Fibroblast of skin of right quadriceps (primary cell): ENCODE measurements around the gene BBS9.

Experiments
- DNase-seq: peaks from one replicate; pipeline ENCODE4 v3.0.0-alpha.2; 2013

Gene BBS9

DNA sequence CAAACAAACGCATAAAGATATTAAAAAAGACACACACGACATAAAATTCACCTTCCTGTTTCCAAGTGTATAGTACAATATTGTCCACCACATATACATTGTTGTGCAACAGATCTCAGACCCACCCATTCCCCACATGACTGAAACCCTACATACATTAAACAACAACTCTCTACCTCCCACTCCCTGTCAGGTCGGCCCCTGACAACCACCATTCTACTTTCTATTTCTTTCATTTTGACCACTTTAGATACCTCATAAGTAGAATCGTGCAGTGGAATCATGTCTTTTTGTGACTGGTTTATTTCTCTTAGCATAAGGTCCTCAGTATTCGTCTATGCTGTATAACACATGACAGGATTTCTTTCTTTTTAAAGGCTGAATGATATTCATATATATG lies 320.5 kb downstream of the BBS9 start:
- DNase-seq = no peak

DNA sequence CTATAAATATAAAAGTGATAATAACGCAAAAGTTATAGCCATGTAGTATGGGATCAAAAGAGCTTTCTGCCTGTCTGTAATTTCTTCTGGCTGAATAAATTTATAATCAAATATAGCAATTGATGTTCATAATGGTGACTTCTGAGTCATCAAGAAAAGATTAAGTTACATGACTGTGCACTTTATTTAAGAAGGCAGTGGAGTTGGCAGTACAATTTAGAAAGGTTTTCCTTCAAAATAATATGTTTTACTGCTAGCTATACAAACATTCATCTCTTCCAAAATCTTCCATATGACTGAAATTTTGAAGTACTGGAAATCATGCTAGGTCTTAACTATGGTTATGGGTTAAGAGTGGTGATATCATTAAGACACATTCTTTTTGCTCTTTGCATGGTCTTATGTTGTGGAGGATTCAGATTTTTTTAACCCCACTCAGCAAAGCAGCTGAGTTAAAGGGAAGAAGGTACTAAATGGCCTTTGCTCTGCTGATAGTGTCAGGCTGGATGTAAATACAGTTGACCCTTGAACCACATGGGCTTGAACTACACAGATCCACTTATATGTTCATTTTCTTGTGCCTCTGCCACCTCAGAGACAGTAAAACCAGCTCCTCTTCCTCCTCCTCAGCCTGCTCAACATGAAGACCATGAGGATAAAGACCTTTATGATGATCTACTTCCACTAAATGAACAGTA lies 323.6 kb downstream of the BBS9 start:
- peak; percentile 28 for DNase-seq

DNA sequence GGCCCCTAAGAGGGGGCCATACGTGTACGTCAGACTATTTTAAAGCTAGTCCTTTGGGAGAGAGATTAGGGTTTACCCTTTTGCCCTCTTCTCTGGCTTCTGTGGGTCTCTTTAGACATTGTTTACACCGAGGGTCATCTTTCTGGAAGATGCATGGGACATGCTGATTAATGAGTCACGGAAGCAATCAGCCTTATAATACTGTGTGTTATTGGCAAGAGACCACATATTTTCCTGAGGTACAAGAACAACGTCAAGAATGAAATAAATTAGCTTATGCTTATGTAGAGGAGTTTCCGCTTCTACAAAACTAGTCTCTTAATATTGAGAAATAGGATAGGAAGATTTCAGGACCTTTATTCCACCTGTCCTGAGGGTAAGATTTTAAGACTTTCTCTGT lies 327.7 kb downstream of the BBS9 start:
- DNase-seq = peak; percentile 2

GRCh38 chr7:33458581-33458980 lies 329.2 kb downstream of the BBS9 start:
- no peak for DNase-seq

- DNase-seq = peak; percentile 57
Observed at GRCh38 chr7:33459340-33459751, 330.0 kb downstream of the BBS9 start.

DNA sequence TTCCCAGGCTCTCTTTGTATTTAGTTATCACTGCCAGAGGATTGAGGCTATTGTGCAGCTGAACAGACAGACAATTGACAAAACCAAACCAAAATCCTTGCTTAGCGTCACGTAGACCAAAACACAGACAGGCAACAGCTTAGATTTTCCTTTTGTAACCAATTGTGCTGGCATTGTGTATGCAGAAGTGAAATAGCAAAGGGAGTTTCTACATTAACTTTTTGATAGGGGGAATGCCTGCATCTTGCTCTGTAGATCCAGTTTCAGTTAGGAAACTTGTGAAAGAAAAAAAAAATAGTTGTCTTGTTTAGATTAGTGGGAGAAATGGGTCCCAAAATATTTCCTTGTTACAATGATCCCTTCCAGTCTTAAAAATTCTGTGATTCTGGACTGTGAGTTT lies 333.8 kb downstream of the BBS9 start:
- no peak for DNase-seq

GRCh38 chr7:33466203-33466602 lies 336.8 kb downstream of the BBS9 start:
- DNase-seq = no peak

DNA sequence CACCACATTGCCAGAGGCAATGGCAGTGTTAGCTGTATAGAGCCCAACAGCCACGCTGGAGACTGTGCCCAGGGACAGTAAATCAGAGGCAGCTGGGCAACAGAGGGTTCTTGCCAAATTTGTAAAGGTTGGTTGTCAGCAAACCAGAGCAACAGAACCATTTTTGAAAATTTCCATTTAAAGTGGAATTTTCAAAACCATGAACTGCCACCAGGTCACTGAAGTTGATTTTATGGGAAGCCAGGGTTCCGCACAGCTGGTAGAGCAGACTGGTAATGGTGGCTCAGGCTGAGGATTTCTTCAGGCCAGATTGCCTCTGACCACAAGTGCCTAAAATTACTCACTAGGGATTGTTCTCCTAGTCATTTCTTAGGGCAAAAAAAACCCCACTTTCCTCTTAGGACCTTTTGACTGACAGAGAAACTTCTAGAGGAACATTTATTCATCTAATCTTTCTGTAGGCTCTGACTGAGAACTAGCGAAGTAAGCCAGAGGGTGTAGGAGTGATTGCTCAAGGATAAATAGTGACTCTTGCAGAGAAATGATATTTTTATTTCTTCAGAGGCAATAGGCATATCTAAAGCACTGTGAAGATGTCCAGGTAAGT lies 342.4 kb downstream of the BBS9 start:
- DNase-seq = no peak

GRCh38 chr7:33472348-33473025 lies 343.1 kb downstream of the BBS9 start:
- DNase-seq = no peak

- no peak for DNase-seq
Observed at GRCh38 chr7:33477719-33478480, 348.5 kb downstream of the BBS9 start.

DNA sequence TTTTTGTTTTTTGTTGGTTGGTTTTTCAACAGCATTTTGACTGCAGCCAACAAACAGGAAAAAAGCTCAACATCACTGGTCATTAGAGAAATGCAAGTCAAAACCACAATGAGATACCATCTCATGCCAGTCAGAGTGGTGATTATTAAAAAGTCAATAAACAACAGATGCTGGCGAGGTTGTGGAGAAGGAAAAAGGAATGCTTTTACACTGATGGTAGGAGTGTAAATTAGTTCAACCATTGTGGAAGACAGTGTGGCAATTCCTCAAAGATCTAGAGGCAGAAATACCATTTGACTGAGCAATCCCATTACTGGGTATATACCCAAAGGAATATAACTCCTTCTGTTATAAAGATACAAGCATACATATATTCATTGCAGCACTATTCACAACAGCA lies 355.1 kb downstream of the BBS9 start:
- peak; percentile 20 for DNase-seq

- DNase-seq = peak; percentile 14
Observed at GRCh38 chr7:33485747-33486493, 356.6 kb downstream of the BBS9 start.

DNA sequence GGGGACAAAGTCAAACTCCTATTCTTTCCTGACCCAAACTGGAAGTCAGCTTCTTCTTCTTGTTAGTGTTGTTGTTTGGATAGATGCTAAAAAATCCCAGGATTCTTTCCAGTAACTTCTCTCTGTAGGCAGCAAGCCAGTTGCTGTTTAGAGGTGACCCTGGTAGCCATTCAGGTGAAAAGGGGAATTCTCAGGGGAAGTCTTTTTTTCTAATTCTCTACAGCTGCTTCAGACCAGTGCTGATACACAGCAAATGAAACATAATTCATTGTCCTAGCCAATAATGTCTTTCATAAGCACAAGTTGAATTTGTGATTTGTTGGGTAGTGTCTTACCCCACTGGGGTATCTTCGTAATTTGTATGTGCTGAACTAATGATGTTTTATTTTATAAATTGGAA lies 357.3 kb downstream of the BBS9 start:
- no peak for DNase-seq

- DNase-seq = no peak
Observed at GRCh38 chr7:33487998-33488682, 358.8 kb downstream of the BBS9 start.

- DNase-seq = peak; percentile 34
Observed at GRCh38 chr7:33494474-33494873, 365.1 kb downstream of the BBS9 start.

DNA sequence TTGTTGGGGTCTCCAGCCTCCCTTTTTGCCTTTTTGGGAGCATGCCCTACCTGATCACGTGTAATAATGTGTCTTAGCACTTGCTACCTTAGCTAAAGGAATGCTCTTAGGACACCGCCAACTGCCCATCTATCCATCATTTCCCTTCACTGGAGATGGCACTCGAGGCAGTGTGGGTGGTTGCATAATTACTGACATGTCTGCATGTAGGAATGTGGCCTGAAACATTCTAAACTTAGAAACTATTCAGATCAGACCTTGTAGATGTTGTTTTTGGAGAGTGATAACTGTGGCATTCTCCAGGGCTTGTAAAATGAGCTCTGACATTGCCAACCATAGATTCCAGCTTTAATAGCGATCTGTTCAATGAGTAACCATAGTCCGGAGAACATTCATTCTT lies 365.8 kb downstream of the BBS9 start:
- peak; percentile 65 for DNase-seq

DNA sequence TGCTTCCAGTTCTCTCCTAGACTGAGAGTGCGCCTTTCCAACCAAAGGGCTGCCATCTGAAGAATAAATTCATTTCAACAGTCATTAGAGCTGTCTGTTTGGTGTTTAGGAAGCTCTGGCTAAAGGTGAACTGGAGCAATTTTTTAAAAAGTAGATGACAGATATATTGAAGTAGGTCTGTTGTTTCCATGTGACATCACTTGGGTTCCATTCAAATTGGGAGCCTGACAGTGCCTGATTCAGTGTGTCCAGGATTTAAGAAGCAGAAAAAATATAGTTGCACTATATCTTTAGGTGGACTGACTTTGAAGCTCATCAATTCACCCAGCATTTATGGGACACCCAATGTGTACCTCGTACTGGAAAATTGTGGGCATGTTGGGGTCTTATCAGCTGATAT lies 367.7 kb downstream of the BBS9 start:
- DNase-seq = no peak

DNA sequence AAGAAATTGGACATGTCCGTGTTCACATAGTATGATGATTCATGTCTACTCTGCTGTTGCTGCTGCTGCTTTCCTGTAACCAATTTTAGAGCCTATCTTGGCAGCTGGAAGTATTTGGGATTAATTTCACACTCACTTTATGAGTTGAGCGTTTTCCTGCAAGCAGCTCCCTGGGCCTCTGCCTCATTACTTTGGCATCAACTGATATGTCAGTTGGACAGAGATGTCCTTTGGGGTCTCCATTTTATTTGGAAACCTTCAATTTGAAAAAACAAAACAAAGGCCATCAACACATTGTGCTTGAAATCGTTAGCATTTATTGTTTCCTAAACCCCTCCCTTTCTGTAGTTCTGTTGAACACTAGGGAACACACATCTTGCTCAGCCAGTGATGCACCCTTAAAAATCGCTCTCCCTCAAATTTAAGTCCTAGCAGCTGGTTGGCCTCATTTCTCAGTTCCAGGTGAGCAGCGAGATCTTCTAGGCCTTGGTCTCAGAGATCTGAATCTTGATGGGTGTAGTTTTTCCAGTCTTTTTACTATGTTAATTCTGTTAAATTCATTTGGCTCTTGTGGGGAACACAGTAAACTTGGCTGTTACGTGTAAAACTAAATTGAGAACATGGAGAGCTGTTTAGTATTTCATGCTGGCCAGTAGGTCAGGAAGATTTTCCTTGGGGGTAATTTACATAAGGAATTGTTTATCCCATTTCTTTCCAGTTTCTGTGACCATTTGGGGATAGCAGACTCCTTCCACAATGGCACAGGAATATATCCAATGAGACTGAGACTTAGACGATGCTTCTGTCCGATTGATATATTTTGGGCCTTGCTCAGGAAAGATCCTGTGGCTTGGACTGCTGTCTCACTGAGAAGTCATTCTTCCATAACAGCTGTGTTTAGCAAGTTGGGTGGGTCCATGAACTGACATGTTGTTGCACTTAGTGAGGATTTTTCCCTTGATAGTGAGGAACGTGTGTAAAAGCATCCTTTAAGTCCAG lies 371.6 kb downstream of the BBS9 start:
- DNase-seq = peak; percentile 67

GRCh38 chr7:33503014-33503413 lies 373.6 kb downstream of the BBS9 start:
- DNase-seq = no peak

- no peak for DNase-seq
Observed at GRCh38 chr7:33503736-33504135, 374.4 kb downstream of the BBS9 start.

- DNase-seq = no peak
Observed at GRCh38 chr7:33504266-33504665, 374.9 kb downstream of the BBS9 start.
